B cell (primary cell): ENCODE data around the gene CGB1. TPM values are rescaled to one million over a fixed set of nuclear protein-coding genes. Genes with fewer than 3 reads are reported as not detected.

Source experiments
- ATAC-seq: fragments of 200-7000 bp; cut with Tn5 transposase; one replicate; pipeline ENCODE4 v1.10.0; 2021; ENCODE audit warnings: low read depth, mild to moderate bottlenecking, moderate number of reproducible peaks, moderate library complexity
- CTCF ChIA-PET: fragments of 350-600 bp; sonication (Branson Sonifier 250); formaldehyde crosslinking; loops from one replicate; lab custom pipeline; 2021; ENCODE audit warnings: antibody characterized with exemption, inconsistent platforms; lab: Charles Lee
- POLR2A ChIA-PET: fragments of 350-600 bp; sonication (Branson Sonifier 250); formaldehyde crosslinking; loops from one replicate; lab custom pipeline; 2021; ENCODE audit warnings: antibody characterized with exemption; lab: Charles Lee
- DNase-seq: peaks from one replicate; pipeline ENCODE4 v3.0.0; 2013
- H2AFZ ChIP-seq: 2 replicates; pipeline ENCODE4 v1.6.1; 2012; ENCODE audit warnings: mild to moderate bottlenecking, low read depth, low read length; ENCODE audit not compliant: insufficient read depth, poor library complexity, severe bottlenecking
- H3K27ac ChIP-seq, 2 donors: 1 replicate in 1 of 2; 2 replicates in 1 of 2; pipeline ENCODE4 v1.5.1; 2012 to 2013; ENCODE audit warnings: low read length in 2 of 2, mild to moderate bottlenecking in 2 of 2, moderate library complexity in 1 of 2
- H3K27me3 ChIP-seq, 4 experiments: fragments of 200-600 bp in 1 of 4; sonication (generic) in 1 of 4; replicated peaks in 1 of 4; 1 replicate in 2 of 4; 2 replicates in 2 of 4; pipeline versions ENCODE4 v1.6.1 to v1.7.0; 2013 to 2016; ENCODE audit warnings: low read length in 3 of 4, mild to moderate bottlenecking in 2 of 4, mixed read lengths in 1 of 4, moderate library complexity in 1 of 4; ENCODE audit not compliant: insufficient read depth in 4 of 4, control insufficient read depth in 3 of 4; ENCODE audit errors: control extremely low read depth in 1 of 4
- H3K36me3 ChIP-seq, 2 experiments: replicated peaks in 1 of 2; 1 replicate in 1 of 2; 2 replicates in 1 of 2; pipeline versions ENCODE4 v1.6.1 to v1.7.1; 2013; ENCODE audit warnings: low read length in 1 of 2; ENCODE audit not compliant: insufficient read depth in 2 of 2, control insufficient read depth in 1 of 2; ENCODE audit errors: control extremely low read depth in 1 of 2, extremely low read depth in 1 of 2
- H3K4me1 ChIP-seq, 2 donors: fragments of 200-600 bp in 1 of 2; sonication (generic) in 1 of 2; 1 replicate in 1 of 2; 2 replicates in 1 of 2; pipeline versions ENCODE4 v1.5.1 to v1.6.1; 2013 to 2017; ENCODE audit warnings: low read length in 2 of 2; ENCODE audit not compliant: control insufficient read depth in 2 of 2, insufficient read depth in 2 of 2
- H3K4me2 ChIP-seq: replicated peaks from 2 replicates; pipeline ENCODE3; 2012; ENCODE audit warnings: mild to moderate bottlenecking, low read depth, low read length; ENCODE audit not compliant: poor library complexity, severe bottlenecking
- H3K4me3 ChIP-seq, 5 experiments: fragments of 200-600 bp in 1 of 5; sonication (generic) in 1 of 5; 1 replicate in 3 of 5; 2 replicates in 2 of 5; pipeline versions ENCODE4 v1.5.1 to v1.7.0; 2011 to 2016; ENCODE audit warnings: low read length in 4 of 5, mild to moderate bottlenecking in 4 of 5, low read depth in 2 of 5, control low read depth in 1 of 5, moderate library complexity in 1 of 5; ENCODE audit not compliant: insufficient read depth in 1 of 5; ENCODE audit errors: control extremely low read depth in 1 of 5, extremely low read depth in 1 of 5
- H3K79me2 ChIP-seq: fragments of 200-600 bp; sonication (generic); one replicate; pipeline ENCODE4 v1.6.0; 2016; ENCODE audit warnings: low read length; ENCODE audit not compliant: control insufficient read depth, insufficient read depth
- H3K9ac ChIP-seq: fragments of 200-600 bp; sonication (generic); 2 replicates; pipeline ENCODE4 v1.6.1; 2017; ENCODE audit warnings: mild to moderate bottlenecking, low read length, moderate library complexity
- H3K9me3 ChIP-seq, 3 donors: one replicate each; pipeline versions ENCODE4 v1.6.1 to v1.7.1; 2013; ENCODE audit warnings: low read length in 2 of 3; ENCODE audit not compliant: control insufficient read depth in 2 of 3, insufficient read depth in 1 of 3; ENCODE audit errors: control extremely low read depth in 1 of 3
- H4K20me1 ChIP-seq: 2 replicates; pipeline ENCODE4 v1.6.0; 2012; ENCODE audit warnings: mild to moderate bottlenecking, low read length; ENCODE audit not compliant: insufficient read depth, control insufficient read depth, poor library complexity, severe bottlenecking
- H3K27ac Mint-ChIP-seq: one replicate; pipeline ENCODE4 v1.8.0; 2021; ENCODE audit warnings: mixed read lengths
- H3K27me3 Mint-ChIP-seq: one replicate; pipeline ENCODE4 v1.8.0; 2021; ENCODE audit warnings: mixed read lengths
- H3K4me1 Mint-ChIP-seq: one replicate; pipeline ENCODE4 v1.8.0; 2021; ENCODE audit warnings: mixed read lengths
- H3K4me3 Mint-ChIP-seq: one replicate; pipeline ENCODE4 v1.8.0; 2021; ENCODE audit warnings: mixed read lengths
- H3K9me3 Mint-ChIP-seq: one replicate; pipeline ENCODE4 v1.8.0; 2022; ENCODE audit warnings: mixed read lengths; ENCODE audit not compliant: insufficient read depth
- EZH2 ChIP-seq: IDR thresholded peaks from 2 replicates; pipeline ENCODE4 v1.6.1; 2012; ENCODE audit warnings: borderline replicate concordance, low read depth, mild to moderate bottlenecking, moderate library complexity, low read length; ENCODE audit not compliant: insufficient read depth, poor library complexity, severe bottlenecking
- WGBS: methylation state at CpG from one replicate; pipeline ENCODE4 v1.1.5; 2013; ENCODE audit warnings: missing lambda C conversion rate; ENCODE audit not compliant: insufficient coverage; 5-methylcytosine and 5-hydroxymethylcytosine counted together
- intact Hi-C: fragments of 100-400 bp; cut with micrococcal nuclease; formaldehyde crosslinking; loops from one replicate; pipeline ENCODE4 v1.10.0; 2022
- polyA plus RNA-seq: library from polyadenylated mRNA; depleted of rRNA; stranded (reverse); fragments of >200 nt; gene quantifications from 2 replicates; pipeline ENCODE4 v1.2.3, GENCODE V29; 2012
- total RNA-seq, 2 donors: library from RNA; stranded (reverse); fragments of 120-200 nt in 1 of 2; gene quantifications; 1 replicate in 1 of 2; 2 replicates in 1 of 2; pipeline versions ENCODE4 v1.2.3 to v1.2.4, GENCODE V29; 2013 to 2022
- TF ChIP-seq, protein P1 (sequence below): fragments of 200-600 bp; IDR thresholded peaks from one replicate; pipeline ENCODE4 v1.8.0; 2022; ENCODE audit warnings: antibody characterized with exemption, mild to moderate bottlenecking

The CGB1 gene
- total and polyA plus RNA-seq, 2 donors (not counting 1 experiment from before 2014, with no cell fraction given), result not detected

DNA sequence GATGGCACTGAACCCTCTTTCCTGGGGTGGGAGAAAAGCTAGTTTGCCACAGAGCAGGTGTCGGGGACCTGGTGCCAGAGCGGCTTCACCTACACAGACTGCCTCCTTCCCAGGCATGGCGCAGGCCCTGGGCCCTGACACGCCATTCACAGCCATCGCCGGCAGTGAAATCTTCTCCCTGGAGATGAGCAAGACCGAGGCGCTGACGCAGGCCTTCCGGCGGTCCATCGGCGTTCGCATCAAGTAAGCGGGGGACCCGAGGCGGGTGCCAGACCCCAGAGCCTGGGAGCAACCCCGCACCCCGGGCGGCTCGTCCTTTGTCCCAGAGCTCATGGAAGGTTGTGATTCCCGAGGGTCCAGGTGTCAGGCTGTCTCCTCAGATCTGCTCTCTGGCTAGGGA, 29.8 kb downstream of the CGB1 start:
- no peak overlapping the region for H2AFZ ChIP-seq
- TF ChIP-seq EZH2, result no peak
- TF ChIP-seq, protein P1, sequence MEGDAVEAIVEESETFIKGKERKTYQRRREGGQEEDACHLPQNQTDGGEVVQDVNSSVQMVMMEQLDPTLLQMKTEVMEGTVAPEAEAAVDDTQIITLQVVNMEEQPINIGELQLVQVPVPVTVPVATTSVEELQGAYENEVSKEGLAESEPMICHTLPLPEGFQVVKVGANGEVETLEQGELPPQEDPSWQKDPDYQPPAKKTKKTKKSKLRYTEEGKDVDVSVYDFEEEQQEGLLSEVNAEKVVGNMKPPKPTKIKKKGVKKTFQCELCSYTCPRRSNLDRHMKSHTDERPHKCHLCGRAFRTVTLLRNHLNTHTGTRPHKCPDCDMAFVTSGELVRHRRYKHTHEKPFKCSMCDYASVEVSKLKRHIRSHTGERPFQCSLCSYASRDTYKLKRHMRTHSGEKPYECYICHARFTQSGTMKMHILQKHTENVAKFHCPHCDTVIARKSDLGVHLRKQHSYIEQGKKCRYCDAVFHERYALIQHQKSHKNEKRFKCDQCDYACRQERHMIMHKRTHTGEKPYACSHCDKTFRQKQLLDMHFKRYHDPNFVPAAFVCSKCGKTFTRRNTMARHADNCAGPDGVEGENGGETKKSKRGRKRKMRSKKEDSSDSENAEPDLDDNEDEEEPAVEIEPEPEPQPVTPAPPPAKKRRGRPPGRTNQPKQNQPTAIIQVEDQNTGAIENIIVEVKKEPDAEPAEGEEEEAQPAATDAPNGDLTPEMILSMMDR, result no peak
- no peak for DNase-seq
- Mint-ChIP-seq H3K4me1 (no peaks in the 10 kb centered on the region), H3K9me3 (no peaks in the 10 kb centered on the region), H3K27ac (no peak overlapping the region), H3K27me3 (no peaks in the 10 kb centered on the region), H3K4me3 (no peak overlapping the region)
- H3K4me1 ChIP-seq, result no peaks in the 10 kb centered on the region
- no peaks in the 10 kb centered on the region for H3K27me3 ChIP-seq
- ChIA-PET CTCF (interaction anchor here (0.7 kb wide), 1 partner anchor 11 kb away, joined by 3 read pairs; no protein-coding TSS in a partner anchor), POLR2A (no interaction called here)
- H3K27ac ChIP-seq, result no peak overlapping the region
- H3K4me3 ChIP-seq, result no peak overlapping the region
- 98% methylated on average over 20 of the region's 22 CpGs for WGBS
- intact Hi-C loops, result no loop called here
- no peaks in the 10 kb centered on the region for H4K20me1 ChIP-seq
- H3K4me2 ChIP-seq, result no peak overlapping the region
- H3K79me2 ChIP-seq, result no peaks in the 10 kb centered on the region
- no peak overlapping the region for H3K9ac ChIP-seq
- H3K36me3 ChIP-seq, result peaks cover 0 to 60% of the 10 kb centered on the region in 2 experiments
- no peak for ATAC-seq
- H3K9me3 ChIP-seq, result no peaks in the 10 kb centered on the region

DNA sequence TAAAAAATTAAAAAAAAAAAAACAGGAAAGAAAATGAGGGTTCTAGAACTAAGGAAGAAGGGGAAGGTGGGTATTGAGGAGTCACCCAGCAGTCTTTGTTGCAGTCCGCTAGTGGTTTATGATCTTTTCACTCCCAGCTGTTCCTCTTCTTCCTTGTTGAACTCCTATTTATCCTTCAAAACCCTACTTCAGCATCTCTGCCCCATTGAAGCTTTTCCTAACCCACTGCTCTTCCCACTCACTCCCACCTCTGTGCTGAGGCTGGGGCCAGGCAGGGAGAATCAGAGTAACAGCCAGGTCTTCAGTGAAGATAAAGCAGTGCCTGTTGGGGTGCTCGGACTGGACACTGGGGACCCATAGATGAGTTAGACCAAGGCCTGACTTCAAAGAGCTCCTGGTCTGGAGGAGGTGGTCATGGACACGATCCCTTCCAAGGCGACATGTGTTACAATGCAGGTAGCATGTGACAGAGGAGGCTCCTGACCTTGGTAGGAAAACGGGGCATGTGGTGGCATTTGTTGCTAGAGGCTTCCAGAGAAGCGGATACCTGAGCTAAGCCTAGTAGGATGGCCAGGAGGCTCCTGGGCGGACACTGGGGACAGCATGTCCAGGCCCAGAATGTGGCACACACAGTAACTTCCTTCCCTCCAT, 31.6 kb downstream of the CGB1 start:
- Histone ChIP-seq H3K9ac (no peak overlapping the region), H3K4me1 (no peaks in the 10 kb centered on the region), H3K27ac (no peak overlapping the region), H3K36me3 (peaks cover 0 to 45% of the 10 kb centered on the region in 2 experiments), H4K20me1 (no peaks in the 10 kb centered on the region), H3K9me3 (no peaks in the 10 kb centered on the region), H2AFZ (no peak overlapping the region), H3K27me3 (no peaks in the 10 kb centered on the region), H3K79me2 (peaks cover 4% of the 10 kb centered on the region), H3K4me2 (no peak overlapping the region), H3K4me3 (no peak overlapping the region)
- 96% methylated on average over 6 of the region's 7 CpGs for WGBS
- intact Hi-C loops, result no loop called here
- no peak overlapping the region for H3K4me3 Mint-ChIP-seq
- ChIA-PET POLR2A (interaction anchor here (0.7 kb wide), 1 partner anchor 54 kb away, joined by 3 read pairs; no protein-coding TSS in a partner anchor), CTCF (no interaction called here)
- TF ChIP-seq, protein P1, result no peak
- no peak for TF ChIP-seq EZH2
- no peak for ATAC-seq
- no peaks in the 10 kb centered on the region for H3K27me3 Mint-ChIP-seq
- no peak overlapping the region for H3K27ac Mint-ChIP-seq
- no peak for DNase-seq
- H3K4me1 Mint-ChIP-seq, result no peaks in the 10 kb centered on the region
- no peaks in the 10 kb centered on the region for H3K9me3 Mint-ChIP-seq
